ENCODE measurements around the gene NACC1.
A peak's percentile ranks its signal among the peaks of the same experiment; 100 is the strongest.

NACC1 gene

GRCh38 chr19:13100841-13101589 is 17.0 kb upstream of the NACC1 start:
- DNase-seq = no peak

GRCh38 chr19:13101590-13102415 is 16.3 kb upstream of the NACC1 start:
- DNase-seq = no peak

- no peak for DNase-seq
Observed at GRCh38 chr19:13102416-13102665, 15.7 kb upstream of the NACC1 start.

GRCh38 chr19:13102666-13103580 is 15.1 kb upstream of the NACC1 start, which contains the start of gene LYL1:
Gene LYL1 (minus strand): TSS chr19:13102858. CDS start chr19:13101171, 1,687 bp downstream.
- DNase-seq = peak; percentile 48

- no peak for DNase-seq
Observed at GRCh38 chr19:13103581-13104359, 14.3 kb upstream of the NACC1 start.

- peak; percentile 69 for DNase-seq
Observed at GRCh38 chr19:13104360-13104847, 13.7 kb upstream of the NACC1 start.

- no peak for DNase-seq
Observed at GRCh38 chr19:13104848-13105711, 13.0 kb upstream of the NACC1 start.

GRCh38 chr19:13109361-13110098 is 8.5 kb upstream of the NACC1 start:
- no peak for DNase-seq

GRCh38 chr19:13110099-13110610 is 7.9 kb upstream of the NACC1 start:
- no peak for DNase-seq

- DNase-seq = no peak
Observed at GRCh38 chr19:13112555-13112954, 5.5 kb upstream of the NACC1 start.

DNA sequence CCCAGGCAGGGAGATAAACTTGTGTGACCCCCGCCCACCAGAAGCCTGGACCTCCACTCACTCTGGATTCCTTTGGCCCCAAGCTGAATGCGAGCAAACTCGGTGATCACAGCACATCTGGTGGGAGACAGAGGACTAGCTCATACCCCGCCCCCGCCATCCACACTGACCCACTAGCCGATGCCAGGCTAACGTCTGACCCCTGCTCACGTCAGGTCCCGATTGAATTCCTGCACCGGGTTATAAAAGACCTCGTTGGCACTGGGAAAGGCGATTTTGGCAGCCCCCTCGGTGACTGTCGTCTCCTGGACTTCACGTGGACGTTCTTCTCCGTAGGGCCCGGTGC is 2.2 kb upstream of the NACC1 start:
- DNase-seq = no peak

DNA sequence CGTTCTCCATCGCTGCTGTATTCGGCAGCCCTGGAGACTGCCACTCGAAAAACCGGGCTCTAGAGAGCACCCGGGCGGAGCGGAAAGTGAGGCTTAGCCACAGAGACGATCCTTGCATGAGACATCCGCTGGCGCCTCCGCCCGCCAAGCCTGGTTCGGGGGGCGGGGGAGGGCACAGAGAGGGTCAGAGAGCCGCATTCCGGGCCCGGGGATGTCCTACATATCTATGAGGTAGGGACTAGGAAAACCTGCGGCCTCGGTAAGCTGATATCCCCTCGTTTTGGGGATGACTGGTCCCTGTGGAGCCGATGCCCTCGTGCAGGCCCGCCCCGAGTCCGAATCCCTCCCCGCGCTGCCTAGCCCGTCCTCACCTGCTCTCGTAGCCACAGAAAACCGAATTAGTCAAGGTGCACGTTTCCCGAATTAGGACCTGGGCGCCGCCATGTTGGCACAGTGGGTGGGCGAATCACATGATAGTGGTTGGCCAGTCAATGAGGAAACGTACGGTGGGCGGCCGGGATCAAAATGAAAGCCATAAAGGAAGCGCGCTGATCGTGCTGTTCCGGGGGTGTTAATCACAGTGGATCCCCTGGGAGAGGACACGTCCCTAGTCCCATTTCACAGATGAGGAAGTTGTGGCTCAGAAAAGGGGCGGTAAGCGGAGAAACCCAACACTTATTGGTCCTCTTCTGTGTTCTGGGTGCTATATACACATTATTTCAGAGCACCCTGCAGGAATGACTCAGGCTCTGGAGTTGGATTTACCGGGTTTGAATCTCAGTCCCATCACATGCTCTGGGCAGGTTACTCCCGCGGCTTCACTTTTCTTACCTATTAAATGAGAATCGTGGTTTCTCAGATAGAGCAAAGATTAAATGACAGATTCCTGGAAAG is 1.5 kb upstream of the NACC1 start, which contains the start of gene TRMT1:
Gene TRMT1 (minus strand): TSS at position 459 of the 894 bp plus-strand sequence. CDS start 341 bp downstream, at position 118.
- DNase-seq = peak; percentile 90

- DNase-seq = no peak
Observed at GRCh38 chr19:13117176-13117771, 790 bp upstream of the NACC1 start.

DNA sequence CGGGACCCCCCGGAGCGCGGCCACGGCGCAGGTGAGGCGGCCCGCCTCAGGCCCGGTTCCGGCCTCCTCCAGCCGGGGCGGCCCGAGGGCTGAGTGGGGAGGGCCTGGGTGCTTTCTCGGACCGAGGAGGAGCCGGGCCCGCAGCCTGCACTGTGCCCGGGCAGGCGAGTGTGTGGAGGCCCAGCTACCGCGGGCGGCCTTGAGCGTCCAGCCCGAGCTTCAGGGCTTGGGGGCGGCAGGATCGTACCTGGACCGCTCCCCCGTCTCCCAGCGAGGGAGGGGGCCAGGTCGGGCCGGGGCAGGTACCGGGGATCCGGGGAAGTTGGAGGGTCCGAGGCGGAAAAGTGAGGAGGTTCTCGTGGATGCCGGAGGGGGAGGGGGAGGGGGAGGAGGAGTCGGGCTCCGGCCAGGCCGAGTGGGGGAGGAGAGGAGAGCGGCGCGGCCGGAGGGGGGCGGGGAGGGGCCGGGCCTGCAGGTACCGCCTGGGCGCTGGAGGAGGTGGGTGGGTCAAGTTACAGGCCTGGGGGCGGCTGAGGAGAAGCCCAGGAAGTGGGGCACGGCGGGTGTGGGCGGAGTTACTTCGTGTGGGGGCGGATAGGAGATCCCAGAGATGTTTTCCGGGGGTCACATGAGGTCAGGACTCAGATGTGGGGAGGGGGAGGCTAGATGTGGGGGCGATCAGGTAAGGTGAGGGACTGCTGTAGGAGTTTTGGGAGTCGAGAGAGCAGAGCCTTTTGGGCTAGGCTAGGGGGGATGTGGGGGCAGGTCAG is 545 bp downstream of the NACC1 start:
- DNase-seq = no peak

DNA sequence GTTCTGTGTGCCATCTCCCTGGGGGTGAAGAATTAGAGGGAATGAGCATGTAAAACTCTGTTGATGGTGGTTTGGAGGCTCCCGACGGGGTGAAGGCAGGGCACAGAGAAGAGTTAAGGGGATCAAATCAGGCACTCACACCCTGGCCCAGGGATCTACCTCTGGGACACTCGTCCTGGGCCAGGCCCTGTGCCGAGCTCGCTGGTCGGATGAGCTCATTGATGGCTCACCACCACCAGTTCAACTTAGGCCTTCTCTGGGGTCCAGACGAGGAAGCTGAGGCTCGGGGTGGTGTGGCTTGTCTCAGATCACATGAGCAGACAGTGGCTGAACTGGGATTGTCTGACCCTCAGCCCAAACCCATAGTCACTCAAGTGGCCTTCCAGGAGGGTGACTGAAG is 1.6 kb downstream of the NACC1 start:
- no peak for DNase-seq

DNA sequence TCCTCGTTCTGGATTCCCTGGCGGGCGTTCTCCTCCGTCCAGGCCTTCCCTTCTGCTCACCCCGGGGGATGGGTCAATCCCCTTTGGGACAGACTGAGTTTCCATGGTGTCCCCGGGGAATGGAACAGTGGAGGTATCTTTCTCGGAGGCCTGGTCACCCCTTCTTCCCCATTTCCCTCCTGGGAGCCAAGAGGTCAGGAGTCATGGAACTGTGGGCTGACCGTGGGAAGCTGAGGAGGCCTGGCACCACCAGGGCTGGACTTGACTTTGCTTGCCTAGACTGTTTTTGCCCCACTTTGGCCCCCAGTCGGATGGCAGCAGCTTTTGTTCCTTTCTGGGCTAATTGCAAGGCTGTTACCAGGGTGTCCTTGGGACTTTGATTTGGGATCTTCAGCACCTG is 2.0 kb downstream of the NACC1 start:
- DNase-seq = no peak

DNA sequence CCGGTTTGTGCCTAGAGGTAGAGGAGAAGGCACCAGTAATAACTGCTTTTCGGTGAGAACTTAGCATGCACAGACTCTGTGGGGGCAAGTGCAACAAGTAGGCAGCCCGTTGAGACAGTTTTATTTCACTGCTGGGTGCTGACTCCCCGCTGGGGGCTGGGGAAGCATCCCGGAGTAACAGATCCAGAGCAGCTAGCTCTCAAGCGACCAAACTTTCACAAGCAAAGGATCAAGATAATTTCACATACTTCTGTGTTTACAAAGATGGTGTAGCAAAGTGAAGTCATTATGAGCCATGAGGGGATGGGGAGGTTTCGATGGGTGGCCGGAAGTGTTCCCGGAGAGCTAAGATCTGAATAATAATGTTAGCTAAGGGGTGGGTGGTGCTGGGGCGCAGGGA is 2.8 kb downstream of the NACC1 start:
- DNase-seq = no peak

All from CD4-positive, alpha-beta T cell treated with Interleukin-12 subunit alpha and Interleukin-12 subunit beta, for 1 hour (primary cell).